Stimulated activated CD8-positive, alpha-beta memory T cell treated with anti-CD3 and anti-CD28 coated beads, Interleukin-2, amount 100 ng/mL, for 1 hour (primary cell): ENCODE results near the gene BMP7.

Source experiments
- DNase-seq, 2 donors: peaks; one replicate each; pipeline ENCODE4 v3.0.0-alpha.2; 2020; ENCODE audit warnings: low read depth in 2 of 2

Gene BMP7

DNA sequence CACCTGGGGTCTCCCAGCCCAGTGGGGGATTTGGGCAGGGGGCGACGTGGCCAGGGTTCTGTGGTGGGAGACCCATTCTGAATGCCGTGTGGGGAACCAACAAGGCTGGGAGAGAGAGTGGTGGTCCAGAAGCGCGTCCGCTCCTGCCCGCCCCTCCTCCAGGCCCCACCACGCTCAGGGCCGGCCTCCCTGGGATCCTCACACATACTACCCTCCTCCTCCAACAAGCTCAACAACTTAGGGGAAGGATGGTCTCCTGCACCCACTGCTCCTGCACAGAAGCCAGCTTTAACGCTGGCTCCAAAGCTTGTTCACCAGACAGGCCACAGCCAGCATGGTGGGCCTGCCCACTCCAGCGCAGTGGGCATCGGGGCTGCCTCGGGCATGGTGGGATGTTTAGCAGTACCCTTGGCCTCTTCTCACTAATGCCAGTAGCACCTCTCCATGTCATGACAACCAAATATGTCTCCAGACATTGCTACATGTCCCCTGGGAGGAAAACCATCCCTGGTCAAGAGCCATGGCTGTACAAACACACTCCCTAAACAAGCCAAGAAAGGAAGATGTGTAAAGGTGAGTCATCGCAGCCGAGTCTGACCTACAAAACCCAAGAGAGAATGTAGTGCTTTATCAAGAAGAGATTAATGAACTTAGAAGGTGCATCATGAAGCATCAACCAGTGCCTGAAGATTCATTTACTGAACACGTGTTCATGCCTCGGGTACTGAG, 75.7 kb downstream of the BMP7 start:
- DNase-seq, result no peak

DNA sequence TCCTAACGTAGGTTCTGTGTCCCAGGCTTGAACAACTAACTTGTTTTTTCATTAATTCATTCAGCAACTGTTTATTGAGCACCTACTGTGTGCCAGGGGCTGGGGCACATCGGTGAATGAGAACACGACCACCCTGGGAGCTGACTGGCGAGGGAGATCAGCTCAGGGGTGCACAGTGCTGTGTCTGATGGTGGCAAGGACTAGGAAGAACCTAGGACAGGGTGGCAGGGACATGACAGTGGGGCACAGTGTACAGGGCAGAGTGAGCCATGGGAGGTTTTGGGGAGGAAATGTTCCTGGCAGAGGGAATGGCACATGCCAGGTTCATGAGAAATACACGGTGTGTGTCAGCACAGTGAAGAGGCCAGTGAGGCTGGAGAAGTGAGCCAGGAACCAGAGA, 76.7 kb downstream of the BMP7 start:
- DNase-seq, result no peak

DNA sequence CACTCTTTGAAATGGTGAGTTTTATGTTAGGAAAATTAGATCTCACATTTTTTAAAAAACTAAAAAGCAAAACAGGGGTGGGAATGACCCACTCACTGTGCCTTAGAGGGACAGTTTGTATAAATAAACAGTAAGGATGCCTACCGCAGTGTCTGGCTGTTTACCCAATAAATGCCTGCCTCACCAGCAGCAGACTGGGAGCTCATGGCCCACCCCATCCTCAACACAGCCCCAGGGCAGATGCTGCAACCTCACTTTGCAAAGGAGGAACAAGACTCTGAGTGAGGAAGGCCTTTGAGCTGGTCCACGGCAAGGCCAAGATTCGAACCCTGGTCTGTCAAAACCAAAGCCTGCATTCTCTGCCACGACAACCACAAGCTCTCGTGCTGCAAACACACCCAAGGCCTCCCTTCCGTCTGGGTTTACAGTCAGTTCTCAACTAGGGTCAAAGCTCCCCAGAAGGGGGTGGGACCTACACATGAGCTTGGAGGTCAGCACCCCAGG, 77.8 kb downstream of the BMP7 start:
- DNase-seq, result no peak

DNA sequence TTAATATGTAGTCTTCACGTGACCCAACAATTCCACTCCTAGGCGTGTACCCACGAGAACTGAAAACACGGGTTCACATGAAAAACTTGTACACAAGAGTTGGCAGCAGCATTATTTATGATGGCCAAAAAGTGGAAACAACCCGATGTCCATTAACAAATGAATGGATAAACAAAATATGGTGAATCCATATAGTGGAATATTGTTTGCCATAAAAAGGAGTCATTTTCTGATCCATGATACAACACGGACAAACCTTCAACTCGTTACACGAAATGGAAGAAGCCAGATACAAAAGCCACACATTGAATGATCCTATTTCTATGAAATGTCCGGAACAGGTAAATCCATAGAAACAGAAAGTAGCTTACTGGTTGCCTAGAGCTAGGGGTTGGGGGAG, 78.4 kb downstream of the BMP7 start:
- DNase-seq, result no peak

DNA sequence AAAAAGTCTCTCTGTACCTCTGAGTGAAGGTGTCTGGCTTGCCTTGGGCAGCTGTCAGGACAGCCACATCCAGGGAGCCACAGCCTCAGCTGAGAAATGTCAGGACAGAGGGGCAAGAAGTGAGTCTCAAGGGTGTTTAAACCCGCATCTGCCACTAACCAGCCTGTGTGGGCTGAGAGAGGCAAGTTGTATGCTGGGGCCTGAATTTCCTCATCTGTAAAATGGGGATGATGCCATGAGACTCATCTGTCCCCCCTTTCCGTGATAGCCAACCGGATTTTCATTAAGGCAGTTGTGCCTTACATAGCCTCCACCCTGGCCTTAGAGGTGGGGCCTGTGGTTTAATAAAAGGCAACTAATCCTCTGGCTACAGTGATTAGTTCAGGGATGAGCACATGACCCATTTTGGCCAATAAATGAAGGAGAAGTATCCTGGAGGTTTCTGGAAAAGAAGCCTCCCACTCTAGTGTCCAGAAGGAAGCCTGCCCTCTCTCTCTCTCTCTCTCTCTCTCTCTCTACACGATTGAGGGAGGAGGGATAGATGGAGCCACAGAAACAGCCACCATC, 79.3 kb downstream of the BMP7 start:
- DNase-seq, result no peak

DNA sequence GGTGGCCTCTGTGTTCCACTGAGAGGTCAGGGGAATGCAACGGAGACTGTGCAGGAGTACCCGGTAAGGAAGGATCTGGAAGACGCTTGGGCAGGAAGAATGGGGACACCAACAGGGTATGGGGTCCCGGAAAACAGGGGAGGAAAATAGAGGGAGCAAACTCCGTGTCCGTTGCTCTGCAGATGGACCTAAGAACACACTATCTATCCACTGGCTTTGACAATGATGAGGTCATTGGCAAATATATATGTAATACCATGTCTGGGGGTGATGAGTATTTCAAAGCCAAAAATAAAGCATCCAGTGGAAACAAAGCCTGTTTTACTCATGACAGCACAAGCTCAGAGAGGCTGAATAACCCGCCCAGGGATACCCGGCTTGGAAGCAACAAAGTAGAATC, 80.2 kb downstream of the BMP7 start:
- DNase-seq, result no peak

DNA sequence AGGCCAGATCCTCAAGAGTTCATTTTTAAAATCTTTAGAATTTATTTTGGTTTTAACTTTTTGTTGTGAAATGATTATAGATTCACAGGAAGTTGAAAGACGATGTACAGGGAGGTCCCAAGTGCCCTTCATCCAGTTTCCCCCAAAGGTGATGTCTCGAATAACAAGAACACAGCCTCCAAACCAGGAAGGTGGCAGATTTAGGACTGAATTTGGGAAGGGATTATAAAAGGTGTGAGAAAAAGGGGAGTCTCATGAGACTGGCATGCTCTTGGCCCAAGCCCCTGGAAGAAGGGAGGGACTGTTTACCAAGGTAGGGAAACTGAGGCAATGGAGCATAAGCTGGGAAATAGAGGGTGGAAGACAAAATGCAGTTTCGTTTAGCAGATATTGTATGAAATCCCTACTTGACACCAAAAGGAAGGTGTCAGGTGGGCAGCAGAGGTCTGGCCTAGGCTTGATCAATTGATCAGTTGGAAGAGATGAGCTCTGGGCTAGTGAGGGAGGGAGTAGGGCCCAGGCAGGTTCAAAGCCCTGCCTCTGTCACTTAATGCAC, 81.2 kb downstream of the BMP7 start:
- DNase-seq, result no peak

DNA sequence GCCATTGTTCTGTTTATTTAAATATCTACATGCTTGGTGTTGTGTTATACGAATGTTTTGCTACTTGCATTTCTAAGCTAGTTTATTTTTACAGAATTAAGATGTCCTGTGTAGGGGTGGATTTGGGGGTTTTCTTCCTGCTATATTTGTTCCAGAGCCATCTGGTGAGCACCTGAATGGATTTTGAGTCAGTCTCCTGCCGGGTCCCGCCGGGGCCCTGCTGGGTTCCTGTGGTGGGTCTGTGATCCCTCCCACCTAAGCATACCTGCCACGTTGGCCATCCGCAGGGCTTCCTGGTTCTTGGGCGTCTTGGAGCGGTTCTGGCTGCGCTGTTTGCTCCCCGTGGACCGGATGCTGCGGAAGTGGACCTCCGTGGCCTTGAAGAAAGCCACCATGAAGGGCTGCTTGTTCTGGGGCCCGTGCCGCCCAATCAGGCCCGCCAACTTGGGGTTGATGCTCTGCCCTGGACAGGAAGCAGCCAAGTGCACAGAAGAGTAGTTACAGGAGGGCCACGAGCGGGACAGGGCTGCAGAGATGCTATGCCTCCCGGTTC, 82.9 kb downstream of the BMP7 start:
- no peak for DNase-seq

DNA sequence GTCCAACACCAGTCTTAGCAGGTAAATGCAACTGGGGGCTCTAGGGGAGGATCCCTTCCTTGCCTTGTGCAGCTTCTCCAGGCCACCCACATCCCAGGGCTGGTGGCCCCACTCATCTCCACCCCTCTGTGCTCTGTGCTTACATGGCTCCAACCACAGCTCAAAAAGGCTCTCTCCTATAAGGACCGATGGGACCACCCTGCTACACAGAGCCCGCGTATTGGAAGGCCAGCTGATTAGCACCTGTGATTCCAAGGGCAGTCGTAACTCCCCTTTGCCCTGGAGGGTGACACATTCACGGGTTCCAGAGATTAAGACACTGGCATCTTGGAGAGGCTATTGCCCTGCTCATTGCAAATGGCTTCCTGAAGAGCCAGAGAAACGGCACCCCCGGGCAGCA, 84.8 kb downstream of the BMP7 start:
- DNase-seq, result no peak

DNA sequence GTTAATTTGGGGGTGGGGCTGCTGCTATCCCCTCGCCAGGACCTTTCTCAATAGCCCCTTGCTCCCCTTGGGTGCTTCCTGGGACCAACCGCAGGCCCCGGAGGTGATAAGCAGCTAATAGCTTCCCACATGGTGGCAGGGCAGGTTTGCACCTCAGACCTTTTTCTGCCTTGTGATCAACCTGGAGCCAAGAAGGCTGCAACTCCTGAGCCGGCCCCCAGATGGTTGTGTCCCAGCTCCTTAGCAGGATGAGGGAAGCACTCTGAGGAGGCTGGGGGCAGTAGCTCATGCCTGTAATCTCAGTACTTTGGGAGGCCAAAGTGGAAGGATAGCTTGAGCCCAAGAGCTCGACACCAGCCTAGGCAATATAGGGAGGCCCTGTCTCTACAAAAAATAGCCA, 85.5 kb downstream of the BMP7 start:
- no peak for DNase-seq

DNA sequence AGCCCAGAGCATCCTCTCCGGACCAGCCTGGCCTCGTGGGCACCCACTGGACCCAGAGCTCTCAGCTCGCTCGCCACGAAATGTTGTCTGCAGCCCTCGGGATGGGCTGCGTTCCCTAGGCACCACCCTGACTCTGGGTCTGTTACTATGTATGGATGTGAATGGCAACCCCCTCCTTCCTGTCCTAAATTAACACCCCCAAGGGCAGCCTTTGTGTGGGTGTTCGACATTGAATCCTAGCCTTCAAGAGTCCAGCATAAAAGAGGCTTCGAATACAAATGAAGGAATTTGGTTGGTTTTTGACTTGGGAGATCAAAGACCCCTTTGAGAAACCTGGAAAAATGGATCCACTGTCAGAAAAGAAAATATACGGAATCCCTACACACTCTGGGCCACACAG, 86.1 kb downstream of the BMP7 start:
- no peak for DNase-seq

DNA sequence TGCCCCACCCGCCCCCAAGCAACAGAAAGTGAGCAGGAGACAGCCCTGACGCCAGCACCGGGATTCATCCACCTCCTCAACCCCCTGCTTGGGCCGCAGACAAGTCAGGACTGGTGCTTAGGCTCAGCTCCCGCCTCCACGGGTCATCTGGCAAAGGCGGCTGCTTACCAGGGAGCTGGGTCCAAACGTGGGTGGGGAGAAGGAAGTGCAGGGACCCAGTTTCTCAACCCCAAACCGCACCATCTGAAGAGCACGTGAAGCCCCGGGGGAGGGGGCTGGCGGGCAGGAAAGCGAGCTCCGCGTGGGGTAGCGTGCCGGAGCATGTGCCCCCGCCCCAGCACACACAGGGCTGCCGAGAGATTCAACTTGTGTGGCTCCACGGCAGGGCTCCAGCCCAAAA, 87.2 kb downstream of the BMP7 start:
- no peak for DNase-seq

DNA sequence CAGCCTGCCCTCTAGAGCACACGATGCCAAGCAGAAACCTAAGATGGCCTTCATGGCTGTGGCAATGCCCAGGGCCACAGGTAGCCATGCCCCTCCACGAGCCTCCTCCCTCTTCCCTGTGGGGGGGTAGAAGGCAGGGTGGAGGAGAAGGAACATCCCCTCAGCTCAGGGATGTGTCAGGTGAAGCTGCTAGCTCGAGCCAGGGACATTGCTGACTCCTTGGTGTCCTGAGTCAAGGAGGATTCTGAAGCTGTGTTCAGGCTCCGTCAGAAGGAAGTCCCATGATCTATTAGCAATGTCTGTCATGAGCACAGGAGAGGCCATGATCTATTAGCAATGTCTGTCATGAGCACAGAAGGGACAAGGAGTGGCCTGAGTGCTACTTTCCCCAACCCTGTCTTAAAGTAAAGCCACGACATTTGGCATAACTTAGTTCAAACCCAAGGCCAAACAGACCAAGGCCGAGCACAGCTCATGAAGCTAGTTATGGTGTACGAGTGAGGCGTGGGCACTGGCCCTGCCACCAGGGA, 87.8 kb downstream of the BMP7 start:
- no peak for DNase-seq

DNA sequence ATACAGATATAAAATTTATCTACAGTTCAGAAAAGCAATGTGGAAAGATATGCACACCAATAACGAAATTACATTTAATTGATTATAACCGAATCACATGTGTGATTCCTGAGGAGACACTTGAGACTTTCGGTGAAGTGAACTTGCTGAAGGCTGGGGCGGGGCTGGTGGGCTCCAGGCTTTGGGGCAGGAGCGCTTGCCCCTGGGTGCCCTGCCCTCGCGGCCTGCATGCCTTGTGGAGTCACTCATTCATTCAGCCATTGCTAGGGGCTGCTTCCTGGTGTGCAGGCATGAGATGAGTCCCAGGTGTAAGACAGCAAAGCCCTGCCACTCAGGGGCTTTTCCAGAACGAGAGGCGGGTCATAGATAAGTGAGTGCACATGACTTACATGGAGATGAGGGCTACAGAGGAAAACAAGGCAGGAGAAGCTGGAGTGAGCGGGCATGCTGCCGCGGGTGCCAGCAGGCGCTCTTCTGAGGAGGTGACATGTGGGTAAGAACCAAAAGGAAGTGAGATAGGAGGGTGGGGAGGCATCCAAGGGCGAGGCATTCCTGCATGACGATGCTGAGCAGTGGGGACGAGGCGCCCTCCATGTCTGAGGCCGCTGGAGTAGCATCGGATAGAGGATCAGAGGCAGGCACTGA, 88.7 kb downstream of the BMP7 start:
- DNase-seq, result no peak

DNA sequence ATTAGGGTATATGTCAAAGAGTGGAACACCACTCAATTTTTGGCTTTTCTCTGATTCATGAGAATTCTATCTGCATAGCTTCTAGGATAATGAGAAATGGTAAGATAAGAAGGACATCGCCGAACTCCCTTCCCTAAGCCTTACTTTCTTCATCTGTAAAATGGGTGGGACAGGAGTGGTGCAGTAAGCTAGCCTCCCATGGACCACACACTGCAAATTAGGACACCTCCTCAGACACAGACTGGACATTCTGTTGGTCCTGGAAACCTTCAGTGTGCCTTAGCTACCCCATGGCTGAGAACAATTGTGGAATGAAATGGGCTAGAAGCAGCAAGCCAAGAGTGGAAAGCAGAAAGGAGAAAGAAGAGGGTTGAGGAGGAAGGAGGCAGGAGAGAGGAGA, 89.6 kb downstream of the BMP7 start:
- no peak for DNase-seq

DNA sequence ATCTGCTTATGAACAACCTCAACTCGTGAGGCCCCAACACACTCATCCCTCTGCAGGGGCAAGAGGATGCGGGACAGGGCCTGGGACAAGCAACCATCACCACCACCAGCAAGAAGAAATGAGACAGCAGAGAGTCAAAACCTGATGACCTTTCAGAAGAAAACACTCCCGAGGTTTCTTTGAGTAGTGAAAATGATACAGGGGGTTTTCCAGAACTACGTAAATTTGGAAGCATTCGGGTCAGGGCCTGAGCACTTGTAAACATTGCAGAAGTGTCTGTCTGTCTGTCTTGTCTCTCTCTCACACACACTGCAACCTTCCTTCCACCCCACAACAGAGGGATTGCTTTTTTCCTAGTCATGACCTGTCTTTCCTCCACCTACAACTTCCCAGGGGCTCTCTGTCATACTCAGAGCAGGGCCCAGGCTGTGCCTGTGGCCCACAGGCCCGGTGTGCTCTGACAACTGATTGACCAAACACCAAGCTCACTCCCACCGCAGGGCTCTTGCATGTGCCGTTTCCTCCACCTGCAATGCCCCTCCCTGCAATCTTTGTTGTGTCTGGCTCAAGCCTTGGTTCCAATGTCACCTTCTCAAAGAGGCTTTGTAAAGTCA, 90.9 kb downstream of the BMP7 start:
- no peak for DNase-seq

DNA sequence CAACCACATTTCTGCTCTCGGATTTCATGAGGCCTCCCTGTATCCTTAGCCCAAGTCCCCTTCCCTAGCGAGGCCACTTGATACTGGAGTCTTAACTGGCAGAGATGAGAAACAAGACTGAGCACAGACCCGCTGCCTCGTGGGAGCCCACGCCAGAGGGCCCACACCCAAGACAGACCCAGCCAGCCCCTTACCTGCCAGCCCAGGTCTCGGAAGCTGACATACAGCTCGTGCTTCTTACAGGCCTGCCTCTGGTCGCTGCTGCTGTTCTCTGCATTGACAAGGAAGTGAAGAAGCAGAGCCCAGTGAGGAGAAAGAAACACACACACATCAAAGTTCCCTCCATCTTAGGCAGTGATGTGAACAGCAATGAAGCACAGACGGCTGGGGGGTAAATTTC, 91.7 kb downstream of the BMP7 start:
- no peak for DNase-seq

DNA sequence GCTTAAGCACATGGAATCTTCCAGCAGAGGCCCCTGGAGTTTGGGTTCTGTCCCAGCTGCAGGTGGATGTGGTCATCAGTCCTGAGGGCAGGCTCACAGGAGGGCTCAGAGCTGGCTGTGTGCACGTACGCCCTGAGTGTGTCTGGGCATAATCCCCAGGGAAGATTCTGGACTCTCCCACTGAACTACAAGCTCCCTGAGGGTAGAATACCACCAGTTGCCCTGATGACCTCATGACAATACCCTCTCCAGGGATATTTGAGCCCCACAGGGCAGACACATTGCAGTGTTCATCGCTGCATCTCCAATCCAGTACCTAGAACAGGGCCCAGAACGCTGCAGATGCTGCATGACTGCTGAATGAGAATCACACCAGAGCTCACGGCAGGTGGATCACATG, 92.5 kb downstream of the BMP7 start:
- DNase-seq, result no peak

DNA sequence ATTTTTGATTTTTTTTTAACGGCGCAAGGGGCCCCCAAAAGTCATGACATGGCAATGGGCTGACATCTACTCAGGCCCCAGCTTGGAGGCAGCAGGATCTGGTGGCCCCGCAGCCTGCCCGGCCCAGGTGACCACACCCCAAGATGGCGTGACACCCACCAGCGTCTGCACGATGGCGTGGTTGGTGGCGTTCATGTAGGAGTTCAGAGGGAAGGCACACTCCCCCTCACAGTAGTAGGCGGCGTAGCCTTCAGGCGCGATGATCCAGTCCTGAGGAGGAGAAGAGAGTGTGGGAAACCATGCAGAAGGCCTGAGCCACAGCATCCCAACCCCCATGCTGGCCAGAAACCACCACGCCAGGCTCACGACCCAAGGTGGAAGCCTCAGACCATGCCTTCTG, 93.4 kb downstream of the BMP7 start:
- DNase-seq, result no peak

DNA sequence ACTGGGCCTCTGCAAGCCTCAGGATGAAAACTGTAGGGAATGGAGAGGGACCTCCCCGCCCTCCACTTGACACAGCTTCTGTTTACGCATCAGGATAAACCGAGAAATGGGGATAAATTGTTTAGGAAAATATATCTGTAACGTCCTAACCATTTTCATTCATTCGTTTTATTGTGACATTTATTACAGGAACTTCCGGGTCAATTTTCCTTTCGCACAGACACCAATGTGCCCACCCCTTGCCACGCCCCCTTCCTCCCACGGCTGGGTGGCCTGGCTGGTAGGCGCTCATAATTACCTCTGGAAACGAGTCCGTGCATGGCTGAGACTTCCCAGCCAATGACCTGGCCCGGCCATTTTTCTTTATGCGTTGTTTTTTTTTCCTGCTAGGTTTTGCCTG, 96.1 kb downstream of the BMP7 start:
- no peak for DNase-seq

DNA sequence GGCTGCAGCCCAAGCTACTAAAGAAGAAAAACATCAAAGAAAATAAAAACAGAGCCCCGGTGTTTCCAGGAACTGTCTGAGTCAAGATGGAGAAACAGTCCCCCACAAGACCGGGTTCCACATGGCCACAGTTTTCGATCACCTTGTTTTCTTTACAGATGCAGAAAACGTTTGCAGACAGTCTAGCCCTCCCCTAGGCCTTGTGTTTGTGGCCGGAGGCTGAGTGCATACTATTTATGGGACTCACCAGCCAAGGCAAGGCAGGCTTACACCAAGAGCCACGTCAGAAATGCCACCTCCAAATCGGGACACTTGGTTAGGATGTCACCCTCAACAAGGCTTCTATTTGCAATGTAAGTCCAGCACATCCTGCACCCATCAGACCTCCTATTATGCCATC, 97.3 kb downstream of the BMP7 start:
- DNase-seq, result no peak
